Activated naive CD8-positive, alpha-beta T cell treated with anti-CD3 and anti-CD28 coated beads, Interleukin-2, amount 50 U/mL, for 24 hours (primary cell): Measurements from ENCODE around the gene CFAP57.

Experiments
- ATAC-seq: fragments of 150-1000 bp; cut with Tn5 transposase; one replicate; pipeline ENCODE4 v1.10.0; 2021
- DNase-seq: peaks from one replicate; pipeline ENCODE4 v3.0.0; 2021
- H3K27ac Mint-ChIP-seq: one replicate; pipeline ENCODE4 v1.8.0; 2021; ENCODE audit warnings: mild to moderate bottlenecking, mixed read lengths
- H3K27me3 Mint-ChIP-seq: one replicate; pipeline ENCODE4 v1.8.0; 2021; ENCODE audit warnings: mixed read lengths
- H3K36me3 Mint-ChIP-seq: one replicate; pipeline ENCODE4 v1.8.0; 2021; ENCODE audit warnings: low read depth, mixed read lengths
- H3K4me1 Mint-ChIP-seq: one replicate; pipeline ENCODE4 v1.8.0; 2021; ENCODE audit warnings: mixed read lengths
- H3K4me3 Mint-ChIP-seq: one replicate; pipeline ENCODE4 v1.8.0; 2021; ENCODE audit warnings: mild to moderate bottlenecking, moderate library complexity, mixed read lengths
- H3K9me3 Mint-ChIP-seq: one replicate; pipeline ENCODE4 v1.8.0; 2021; ENCODE audit warnings: mixed read lengths

The CFAP57 gene

GRCh38 chr1:43246466-43247213 lies 74.5 kb downstream of the CFAP57 start:
- H3K9me3 Mint-ChIP-seq, result peaks cover 4% of the 10 kb centered on the region
- H3K27ac Mint-ChIP-seq, result no peak overlapping the region
- peaks cover 2% of the 10 kb centered on the region for H3K27me3 Mint-ChIP-seq
- DNase-seq (no peak), ATAC-seq (no peak)
- H3K36me3 Mint-ChIP-seq, result no peaks in the 10 kb centered on the region
- no peaks in the 10 kb centered on the region for H3K4me1 Mint-ChIP-seq
- no peak overlapping the region for H3K4me3 Mint-ChIP-seq

- Mint-ChIP-seq H3K27ac (no peak overlapping the region), H3K4me1 (no peaks in the 10 kb centered on the region), H3K4me3 (no peak overlapping the region), H3K27me3 (peaks cover 2% of the 10 kb centered on the region), H3K36me3 (no peaks in the 10 kb centered on the region), H3K9me3 (peaks cover 4% of the 10 kb centered on the region)
- DNase-seq, result no peak
- no peak for ATAC-seq
Measured at GRCh38 chr1:43247256-43247921, 75.3 kb downstream of the CFAP57 start.

GRCh38 chr1:43250351-43250761 lies 78.2 kb downstream of the CFAP57 start:
- ATAC-seq (no peak), DNase-seq (no peak)
- H3K4me1 Mint-ChIP-seq, result no peaks in the 10 kb centered on the region
- H3K27ac Mint-ChIP-seq, result no peak overlapping the region
- H3K27me3 Mint-ChIP-seq, result peaks cover 6% of the 10 kb centered on the region
- H3K36me3 Mint-ChIP-seq, result no peaks in the 10 kb centered on the region
- peaks cover 4% of the 10 kb centered on the region for H3K9me3 Mint-ChIP-seq
- no peak overlapping the region for H3K4me3 Mint-ChIP-seq

- no peak overlapping the region for H3K4me3 Mint-ChIP-seq
- H3K4me1 Mint-ChIP-seq, result no peaks in the 10 kb centered on the region
- ATAC-seq, result no peak
- peaks cover 6% of the 10 kb centered on the region for H3K27me3 Mint-ChIP-seq
- DNase-seq, result no peak
- H3K9me3 Mint-ChIP-seq, result peaks cover 4% of the 10 kb centered on the region
- H3K27ac Mint-ChIP-seq, result no peak overlapping the region
- H3K36me3 Mint-ChIP-seq, result no peaks in the 10 kb centered on the region
Measured at GRCh38 chr1:43251024-43251423, 78.9 kb downstream of the CFAP57 start.

GRCh38 chr1:43252225-43252624 lies 80.1 kb downstream of the CFAP57 start:
- Mint-ChIP-seq H3K9me3 (no peaks in the 10 kb centered on the region), H3K4me1 (no peaks in the 10 kb centered on the region), H3K27ac (no peak overlapping the region), H3K4me3 (no peak overlapping the region), H3K27me3 (peaks cover 6% of the 10 kb centered on the region), H3K36me3 (no peaks in the 10 kb centered on the region)
- no peak for DNase-seq
- no peak for ATAC-seq

GRCh38 chr1:43253173-43253572 lies 81.0 kb downstream of the CFAP57 start:
- Mint-ChIP-seq H3K36me3 (no peaks in the 10 kb centered on the region), H3K9me3 (peaks cover 3% of the 10 kb centered on the region), H3K4me1 (no peaks in the 10 kb centered on the region), H3K4me3 (no peak overlapping the region), H3K27me3 (peaks cover 4% of the 10 kb centered on the region), H3K27ac (no peak overlapping the region)
- no peak for DNase-seq
- ATAC-seq, result no peak

GRCh38 chr1:43253876-43254275 lies 81.7 kb downstream of the CFAP57 start:
- Mint-ChIP-seq H3K9me3 (peaks cover 4% of the 10 kb centered on the region), H3K27me3 (peaks cover 4% of the 10 kb centered on the region), H3K4me3 (no peak overlapping the region), H3K36me3 (no peaks in the 10 kb centered on the region), H3K27ac (no peak overlapping the region), H3K4me1 (no peaks in the 10 kb centered on the region)
- no peak for ATAC-seq
- DNase-seq, result no peak

- Mint-ChIP-seq H3K4me3 (no peak overlapping the region), H3K27ac (no peak overlapping the region), H3K27me3 (peaks cover 4% of the 10 kb centered on the region), H3K36me3 (no peaks in the 10 kb centered on the region), H3K4me1 (no peaks in the 10 kb centered on the region), H3K9me3 (peaks cover 4% of the 10 kb centered on the region)
- no peak for ATAC-seq
- DNase-seq, result no peak
Measured at GRCh38 chr1:43255438-43256210, 83.5 kb downstream of the CFAP57 start.

- Mint-ChIP-seq H3K36me3 (no peaks in the 10 kb centered on the region), H3K27me3 (peaks cover 4% of the 10 kb centered on the region), H3K27ac (no peak overlapping the region), H3K4me1 (no peaks in the 10 kb centered on the region), H3K9me3 (peaks cover 4% of the 10 kb centered on the region), H3K4me3 (no peak overlapping the region)
- no peak for ATAC-seq
- no peak for DNase-seq
Measured at GRCh38 chr1:43256675-43257570, 84.8 kb downstream of the CFAP57 start.

- ATAC-seq, result no peak
- Mint-ChIP-seq H3K4me3 (no peak overlapping the region), H3K27ac (no peak overlapping the region), H3K9me3 (peaks cover 4% of the 10 kb centered on the region), H3K4me1 (no peaks in the 10 kb centered on the region), H3K36me3 (no peaks in the 10 kb centered on the region), H3K27me3 (peaks cover under 1% of the 10 kb centered on the region)
- no peak for DNase-seq
Measured at GRCh38 chr1:43258370-43258769, 86.2 kb downstream of the CFAP57 start.

GRCh38 chr1:43265431-43265830 lies 93.3 kb downstream of the CFAP57 start:
- DNase-seq, result no peak
- no peaks in the 10 kb centered on the region for H3K36me3 Mint-ChIP-seq
- H3K4me3 Mint-ChIP-seq, result no peak overlapping the region
- peaks cover 6% of the 10 kb centered on the region for H3K9me3 Mint-ChIP-seq
- H3K27ac Mint-ChIP-seq, result no peak overlapping the region
- no peak for ATAC-seq
- H3K27me3 Mint-ChIP-seq, result peaks cover 6% of the 10 kb centered on the region
- H3K4me1 Mint-ChIP-seq, result peaks cover 2% of the 10 kb centered on the region

- peaks cover 9% of the 10 kb centered on the region for H3K27me3 Mint-ChIP-seq
- no peak overlapping the region for H3K4me3 Mint-ChIP-seq
- no peak for DNase-seq
- peaks cover 15% of the 10 kb centered on the region for H3K4me1 Mint-ChIP-seq
- H3K36me3 Mint-ChIP-seq, result no peaks in the 10 kb centered on the region
- no peak overlapping the region for H3K27ac Mint-ChIP-seq
- peaks cover 6% of the 10 kb centered on the region for H3K9me3 Mint-ChIP-seq
- no peak for ATAC-seq
Measured at GRCh38 chr1:43266881-43267280, 94.8 kb downstream of the CFAP57 start.

GRCh38 chr1:43267291-43267805 lies 95.2 kb downstream of the CFAP57 start:
- peaks cover 9% of the 10 kb centered on the region for H3K27me3 Mint-ChIP-seq
- H3K4me3 Mint-ChIP-seq, result no peak overlapping the region
- H3K4me1 Mint-ChIP-seq, result peaks cover 15% of the 10 kb centered on the region
- ATAC-seq (no peak), DNase-seq (no peak)
- no peak overlapping the region for H3K27ac Mint-ChIP-seq
- H3K36me3 Mint-ChIP-seq, result no peaks in the 10 kb centered on the region
- H3K9me3 Mint-ChIP-seq, result peaks cover 6% of the 10 kb centered on the region
